ENCODE measurements around the gene EPHA10.
"Not testable (repeated sequence)": the region's sequence is repeated elsewhere in the genome, so short reads cannot be mapped to it uniquely, and the experiment has no call there.

EPHA10 gene

GRCh38 chr1:37793773-37794371, 29.0 kb upstream of the EPHA10 start, which contains the start of gene MANEAL:
Gene MANEAL, plus strand, starts transcription at chr1:37793847. Its CDS starts 336 bp downstream, at chr1:37794183.
- TF ChIP-seq CTCF (IDR thresholded peaks at IDR 0.05) = no peak
- peak within 1 kb of the TSS; percentile 76 for H3K4me3 ChIP-seq
- DNase-seq (ENCODE audit: low spot score) = no peak
- no peak within 1 kb of the TSS for H3K27ac ChIP-seq

GRCh38 chr1:37792943-37793686, 28.2 kb upstream of the EPHA10 start:
- no peak for DNase-seq (ENCODE audit: low spot score)
- peak overlapping the region; percentile 76 for H3K4me3 ChIP-seq
- no peak for TF ChIP-seq CTCF (IDR thresholded peaks at IDR 0.05)
- no peak overlapping the region for H3K27ac ChIP-seq

- no peak for TF ChIP-seq CTCF (IDR thresholded peaks at IDR 0.05)
- H3K4me3 ChIP-seq = no peak overlapping the region
- no peak overlapping the region for H3K27ac ChIP-seq
- DNase-seq (ENCODE audit: low spot score) = no peak
Observed at GRCh38 chr1:37782491-37782890, 17.6 kb upstream of the EPHA10 start.

- no peak for DNase-seq (ENCODE audit: low spot score)
- no peak overlapping the region for H3K4me3 ChIP-seq
- no peak for TF ChIP-seq CTCF (IDR thresholded peaks at IDR 0.05)
- H3K27ac ChIP-seq = no peak overlapping the region
Observed at GRCh38 chr1:37778654-37779053, 13.7 kb upstream of the EPHA10 start.

DNA sequence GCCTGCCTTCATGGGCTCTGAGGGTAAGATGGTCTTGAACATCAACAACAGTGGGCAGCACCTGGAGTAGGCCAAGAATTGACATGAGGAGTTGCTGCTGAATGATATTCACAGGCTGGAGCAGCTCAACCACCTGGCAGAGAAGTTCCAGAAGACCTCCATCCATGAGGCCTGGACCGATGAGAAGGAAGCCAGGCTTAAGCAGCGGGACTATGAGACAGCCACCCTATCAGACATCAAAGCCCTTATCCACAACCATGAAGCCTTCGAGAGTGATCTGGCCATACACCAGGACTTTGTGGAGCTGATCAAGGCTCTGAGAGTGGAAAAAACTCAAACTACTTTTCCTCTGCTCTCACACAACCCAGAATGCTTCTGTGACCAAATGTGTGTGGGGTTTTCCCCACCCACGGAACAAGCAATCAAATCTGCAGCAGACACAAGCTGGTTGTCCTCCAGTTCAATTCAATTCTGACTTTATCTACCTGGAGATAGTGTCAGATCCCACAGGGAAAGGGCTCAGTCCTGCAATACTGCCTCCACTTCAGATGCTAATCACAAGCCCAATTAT, 12.1 kb upstream of the EPHA10 start:
- no peak overlapping the region for H3K27ac ChIP-seq
- TF ChIP-seq CTCF (IDR thresholded peaks at IDR 0.05) = no peak
- DNase-seq (ENCODE audit: low spot score) = no peak
- no peak overlapping the region for H3K4me3 ChIP-seq

DNA sequence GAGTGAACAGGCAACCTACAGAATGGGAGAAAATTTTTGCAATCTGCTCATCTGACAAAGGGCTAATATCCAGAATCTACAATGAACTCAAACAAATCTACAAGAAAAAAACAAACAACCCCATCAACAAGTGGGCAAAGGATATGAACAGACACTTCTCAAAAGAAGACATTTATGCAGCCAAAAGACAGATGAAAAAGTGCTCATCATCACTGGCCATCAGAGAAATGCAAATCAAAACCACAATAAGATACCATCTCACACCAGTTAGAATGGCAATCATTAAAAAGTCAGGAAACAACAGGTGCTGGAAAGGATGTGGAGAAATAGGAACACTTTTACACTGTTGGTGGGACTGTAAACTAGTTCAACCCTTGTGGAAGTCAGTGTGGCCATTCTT, 6.5 kb upstream of the EPHA10 start:
- H3K27ac ChIP-seq; H3K4me3 ChIP-seq; DNase-seq (ENCODE audit: low spot score): not testable (repeated sequence)

DNA sequence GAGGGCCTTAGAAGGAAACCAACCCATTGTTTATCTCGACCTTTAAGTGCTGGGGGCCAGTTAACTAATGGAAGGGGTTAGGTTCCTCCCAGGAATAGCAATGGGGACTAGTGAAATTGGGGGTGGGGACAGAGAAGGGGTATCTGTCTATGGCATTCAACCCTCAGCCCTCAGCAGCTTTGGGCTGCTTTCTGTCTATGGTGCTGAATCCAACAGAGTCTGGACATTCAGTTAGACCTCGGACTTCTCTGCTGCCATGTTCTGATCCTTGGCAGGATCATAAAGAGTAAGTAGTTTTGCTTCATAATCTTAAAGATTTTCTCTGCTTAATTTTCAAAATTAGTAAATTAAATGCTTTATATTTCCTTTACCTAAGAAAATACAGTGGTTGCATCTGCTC, 2.6 kb upstream of the EPHA10 start:
- no peak for TF ChIP-seq CTCF (IDR thresholded peaks at IDR 0.05)
- Histone ChIP-seq H3K4me3 (no peak overlapping the region), H3K27ac (no peak overlapping the region)
- DNase-seq (ENCODE audit: low spot score) = no peak
